Stimulated activated CD4-positive, alpha-beta T cell treated with anti-CD3 and anti-CD28 coated beads, Interleukin-15, amount 100 ng/mL, for 48 hours (primary cell): ENCODE results near the gene NEUROG3.
"Not testable (repeated sequence)": the region's sequence is repeated elsewhere in the genome, so short reads cannot be mapped to it uniquely, and the experiment has no call there.

ENCODE experiments used
- DNase-seq, 2 donors: peaks; one replicate each; pipeline ENCODE4 v3.0.0-alpha.2; 2020; ENCODE audit warnings: low read depth in 2 of 2

Gene NEUROG3

GRCh38 chr10:69571618-69572158, 1.5 kb downstream of the NEUROG3 start:
- no peak for DNase-seq

- no peak for DNase-seq
These were observed 3.0 kb downstream of the NEUROG3 start for GRCh38 chr10:69570050-69570816.

GRCh38 chr10:69569396-69569934, 3.8 kb downstream of the NEUROG3 start:
- DNase-seq: no peak

GRCh38 chr10:69568472-69569395, 4.5 kb downstream of the NEUROG3 start:
- DNase-seq: no peak

GRCh38 chr10:69567920-69568319, 5.3 kb downstream of the NEUROG3 start:
- peak in 1 of 2 donors; percentile 22 for DNase-seq

GRCh38 chr10:69562731-69563254, 10.4 kb downstream of the NEUROG3 start:
- no peak for DNase-seq

- DNase-seq: no peak
These were observed 13.7 kb downstream of the NEUROG3 start for GRCh38 chr10:69559525-69559924.

GRCh38 chr10:69558559-69558958, 14.7 kb downstream of the NEUROG3 start:
- no peak for DNase-seq

- no peak for DNase-seq
These were observed 18.6 kb downstream of the NEUROG3 start for GRCh38 chr10:69554611-69555010.

GRCh38 chr10:69553328-69553727, 19.9 kb downstream of the NEUROG3 start:
- no peak for DNase-seq

GRCh38 chr10:69552268-69552667, 21.0 kb downstream of the NEUROG3 start:
- no peak for DNase-seq

GRCh38 chr10:69549959-69550358, 23.3 kb downstream of the NEUROG3 start:
- no peak for DNase-seq

- no peak for DNase-seq
These were observed 31.8 kb downstream of the NEUROG3 start for GRCh38 chr10:69541463-69541862.

- no peak for DNase-seq
These were observed 34.8 kb downstream of the NEUROG3 start for GRCh38 chr10:69538461-69538860.

GRCh38 chr10:69537449-69537848, 35.8 kb downstream of the NEUROG3 start:
- no peak for DNase-seq

- DNase-seq: not testable (repeated sequence)
These were observed 36.7 kb downstream of the NEUROG3 start for GRCh38 chr10:69536521-69536920.

GRCh38 chr10:69533658-69534057, 39.6 kb downstream of the NEUROG3 start:
- DNase-seq: no peak

GRCh38 chr10:69527961-69528360, 45.3 kb downstream of the NEUROG3 start:
- no peak for DNase-seq
